Fibroblast of the aortic adventitia (primary cell): ENCODE data around the gene INF2. TPM values are rescaled to one million over a fixed set of nuclear protein-coding genes. Genes with fewer than 3 reads are reported as not detected.
"Not testable (repeated sequence)": the region's sequence is repeated elsewhere in the genome, so short reads cannot be mapped to it uniquely, and the experiment has no call there.

ENCODE experiments used
- DNase-seq: peaks from one replicate; pipeline ENCODE4 v3.0.0-alpha.2; 2010; ENCODE audit warnings: low read depth
- H3K4me3 ChIP-seq: 2 replicates; pipeline ENCODE4 v1.5.1; 2011; ENCODE audit warnings: low read depth, mild to moderate bottlenecking, control low read depth, low read length, moderate library complexity
- total RNA-seq: library from RNA; depleted of rRNA; stranded (reverse); fragments of >200 nt; gene quantifications from 2 replicates; pipeline ENCODE4 v1.2.3, GENCODE V29; 2012; ENCODE audit warnings: low replicate concordance
- TF ChIP-seq, protein P1 (sequence below): IDR thresholded peaks from 2 replicates; pipeline ENCODE4 v1.5.1; 2011; ENCODE audit warnings: mild to moderate bottlenecking, low read length, control low read depth, inconsistent platforms; ENCODE audit not compliant: insufficient read depth

Gene INF2
- total RNA-seq, 1 donor = 64.0 TPM

DNA sequence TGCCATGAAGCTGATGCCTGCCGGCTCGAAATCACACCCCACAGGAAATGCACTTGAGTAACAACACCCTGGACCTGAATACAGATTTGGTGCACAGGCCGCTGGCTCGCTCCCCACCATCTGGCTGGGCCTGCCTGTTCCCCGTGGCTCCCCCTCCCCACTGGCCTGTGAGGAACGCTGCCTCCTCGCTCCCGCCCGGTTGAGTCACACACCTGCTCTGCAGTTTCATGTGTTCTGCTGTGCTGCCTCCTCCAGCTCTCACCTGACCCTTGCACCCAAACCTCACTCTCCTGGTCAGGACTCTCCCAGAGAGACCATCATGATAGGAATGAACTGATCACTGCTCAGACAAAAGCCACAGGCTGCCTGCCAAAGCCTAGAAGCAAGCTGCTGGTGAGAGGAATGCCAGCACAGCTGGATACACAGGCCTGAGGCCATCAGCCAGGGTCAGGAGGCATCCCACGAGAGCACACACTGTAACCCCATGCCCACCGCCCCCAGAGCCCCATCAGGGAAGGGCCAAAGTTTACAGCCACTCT lies 59.8 kb downstream of the INF2 start:
- TF ChIP-seq, protein P1, sequence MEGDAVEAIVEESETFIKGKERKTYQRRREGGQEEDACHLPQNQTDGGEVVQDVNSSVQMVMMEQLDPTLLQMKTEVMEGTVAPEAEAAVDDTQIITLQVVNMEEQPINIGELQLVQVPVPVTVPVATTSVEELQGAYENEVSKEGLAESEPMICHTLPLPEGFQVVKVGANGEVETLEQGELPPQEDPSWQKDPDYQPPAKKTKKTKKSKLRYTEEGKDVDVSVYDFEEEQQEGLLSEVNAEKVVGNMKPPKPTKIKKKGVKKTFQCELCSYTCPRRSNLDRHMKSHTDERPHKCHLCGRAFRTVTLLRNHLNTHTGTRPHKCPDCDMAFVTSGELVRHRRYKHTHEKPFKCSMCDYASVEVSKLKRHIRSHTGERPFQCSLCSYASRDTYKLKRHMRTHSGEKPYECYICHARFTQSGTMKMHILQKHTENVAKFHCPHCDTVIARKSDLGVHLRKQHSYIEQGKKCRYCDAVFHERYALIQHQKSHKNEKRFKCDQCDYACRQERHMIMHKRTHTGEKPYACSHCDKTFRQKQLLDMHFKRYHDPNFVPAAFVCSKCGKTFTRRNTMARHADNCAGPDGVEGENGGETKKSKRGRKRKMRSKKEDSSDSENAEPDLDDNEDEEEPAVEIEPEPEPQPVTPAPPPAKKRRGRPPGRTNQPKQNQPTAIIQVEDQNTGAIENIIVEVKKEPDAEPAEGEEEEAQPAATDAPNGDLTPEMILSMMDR = no peak
- DNase-seq = peak; percentile 61
- no peak overlapping the region for H3K4me3 ChIP-seq

DNA sequence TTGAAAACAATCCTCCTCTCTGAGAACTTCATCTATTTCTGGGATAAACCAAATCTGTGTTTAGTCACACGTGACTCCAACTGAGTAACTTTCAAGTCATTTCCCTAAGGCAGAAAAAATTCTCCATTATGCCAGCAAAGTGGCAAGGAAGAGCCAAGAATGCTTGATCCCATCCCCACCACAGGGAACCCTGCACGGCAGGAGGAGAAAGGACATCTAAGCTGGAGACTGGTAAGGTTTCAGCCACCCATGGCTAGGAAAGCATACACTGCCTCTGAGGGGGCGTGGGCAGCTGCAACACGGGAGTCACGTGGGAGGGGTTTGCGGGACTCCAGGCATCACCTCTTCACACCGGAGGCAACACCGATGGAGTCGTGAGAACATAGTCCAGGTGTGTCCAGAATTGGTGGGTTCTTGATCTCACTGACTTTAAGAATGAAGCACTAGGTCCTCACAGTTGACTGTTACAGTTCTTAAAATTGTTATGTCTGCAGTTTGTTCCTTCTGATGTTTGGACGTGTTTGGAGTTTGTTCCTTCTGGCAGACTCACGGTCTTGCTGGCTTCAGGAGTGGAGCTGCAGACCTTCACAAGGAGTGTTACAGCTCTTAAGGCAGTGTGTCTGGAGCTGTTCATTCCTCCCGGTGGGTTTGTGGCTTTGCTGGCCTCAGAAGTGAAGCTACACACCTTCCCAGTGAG lies 60.8 kb downstream of the INF2 start:
- TF ChIP-seq, protein P1 = no peak
- no peak overlapping the region for H3K4me3 ChIP-seq
- peak; percentile 63 for DNase-seq

DNA sequence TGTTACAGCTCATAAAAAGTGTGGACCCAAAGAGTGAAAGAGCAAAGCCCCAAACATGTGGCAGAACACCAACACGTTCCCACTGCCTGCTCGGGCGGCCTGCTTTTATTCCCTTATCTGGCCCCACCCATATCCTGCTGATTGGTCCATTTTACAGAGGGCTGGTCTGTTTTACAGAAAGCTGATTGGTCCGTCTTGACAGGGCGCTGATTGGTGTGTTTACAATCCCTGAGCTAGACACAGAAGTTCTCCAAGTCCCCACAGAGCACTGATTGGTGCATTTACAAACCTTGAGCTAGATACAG lies 61.3 kb downstream of the INF2 start:
- DNase-seq, H3K4me3 ChIP-seq: not testable (repeated sequence)

DNA sequence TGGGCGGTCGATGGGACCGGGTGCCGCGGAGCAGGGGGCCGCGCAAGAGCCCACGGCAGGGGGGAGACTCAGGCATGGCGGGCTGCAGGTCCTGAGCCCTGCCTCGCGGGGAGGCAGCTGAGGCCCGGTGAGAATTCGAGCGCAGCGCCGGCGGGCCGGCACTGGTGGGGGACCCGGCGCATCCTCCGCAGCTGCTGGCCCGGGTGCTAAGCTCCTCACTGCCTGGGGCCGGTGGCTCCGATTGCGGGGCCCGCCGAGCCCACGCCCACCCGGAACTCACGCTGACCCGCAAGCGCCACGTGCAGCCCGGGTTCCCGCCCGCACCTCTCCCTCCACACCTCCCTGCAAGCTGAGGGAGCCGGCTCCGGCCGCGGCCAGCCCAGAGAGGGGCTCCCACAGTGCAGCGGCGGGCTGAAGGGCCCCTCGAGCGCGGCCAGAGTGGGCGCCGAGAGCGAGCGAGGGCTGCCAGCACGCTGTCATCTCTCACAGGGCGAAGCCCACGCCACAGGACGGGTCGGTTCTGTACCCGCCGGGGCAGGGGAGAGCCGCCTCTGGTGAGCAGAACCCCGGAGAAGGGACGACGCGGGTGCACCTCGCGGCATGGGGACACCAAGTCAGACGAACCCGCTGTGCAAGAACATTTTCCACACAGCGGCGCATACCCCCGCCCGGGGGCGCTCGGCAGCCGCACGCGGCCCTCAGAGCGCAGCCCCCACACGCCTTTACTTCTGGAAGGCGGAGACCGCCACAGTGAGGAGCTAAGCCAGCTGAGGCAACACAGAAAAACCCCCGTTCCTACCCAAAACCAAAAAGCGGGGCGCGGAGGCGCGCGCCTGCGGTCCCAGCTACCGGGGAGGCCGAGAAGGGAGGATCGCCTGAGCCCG lies 62.4 kb downstream of the INF2 start:
- H3K4me3 ChIP-seq = peak overlapping the region; percentile 68
- no peak for DNase-seq
- TF ChIP-seq, protein P1 = no peak

DNA sequence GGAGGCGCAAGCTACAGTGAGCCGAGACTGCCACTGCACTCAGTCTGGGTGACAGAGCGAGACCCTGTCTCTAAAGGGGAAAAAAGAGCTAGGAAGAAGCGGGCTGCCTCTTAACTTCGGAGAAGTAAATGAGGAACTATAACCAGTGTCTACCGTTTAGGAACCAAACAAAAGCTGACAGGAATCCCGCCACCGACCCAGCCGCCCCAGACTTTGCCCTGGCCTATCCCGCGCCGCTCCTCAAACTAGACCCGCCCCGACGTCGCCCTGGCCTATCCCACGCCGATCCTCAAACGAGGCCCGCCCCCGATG lies 63.0 kb downstream of the INF2 start:
- peak overlapping the region; percentile 68 for H3K4me3 ChIP-seq
- TF ChIP-seq, protein P1 = no peak
- no peak for DNase-seq

DNA sequence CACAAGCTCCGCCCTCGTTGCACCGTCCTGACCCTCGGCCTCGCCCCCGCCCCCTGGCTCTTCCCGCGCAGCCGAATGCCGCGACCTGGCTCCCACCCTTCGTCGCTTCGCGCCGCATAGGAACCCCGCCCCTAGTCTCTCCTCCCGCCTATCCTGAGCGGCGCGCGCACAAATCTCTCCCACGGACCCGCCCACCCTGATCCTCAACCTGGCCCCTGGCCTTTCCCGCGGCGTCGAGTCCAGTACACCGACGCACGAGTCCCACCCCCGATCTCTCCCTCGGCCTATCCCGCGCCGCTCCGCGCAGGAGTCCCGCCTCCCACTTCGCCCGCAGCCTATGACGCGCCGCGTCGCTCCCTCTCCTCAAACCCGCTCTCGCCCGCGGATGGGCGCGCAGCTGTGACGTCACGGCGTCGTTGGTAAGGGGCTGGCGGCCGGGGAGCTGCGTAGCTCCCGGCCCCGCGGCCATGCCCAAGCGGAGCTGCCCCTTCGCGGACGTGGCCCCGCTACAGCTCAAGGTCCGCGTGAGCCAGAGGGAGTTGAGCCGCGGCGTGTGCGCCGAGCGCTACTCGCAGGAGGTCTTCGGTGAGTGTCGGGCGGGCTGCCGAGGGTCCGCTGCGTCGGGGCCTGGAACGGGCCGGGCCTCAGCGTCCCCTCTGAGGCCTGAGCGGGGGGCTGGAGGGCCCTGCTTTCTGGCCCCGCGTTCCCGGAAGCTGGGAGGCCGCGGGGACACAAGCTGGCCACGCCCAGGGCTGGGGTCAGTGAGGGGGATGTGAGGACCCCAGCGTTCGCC lies 63.5 kb downstream of the INF2 start, which contains the start of gene SIVA1:
TSS of gene SIVA1 (plus strand) at position 413 of the 793 bp plus-strand sequence. CDS start at position 468, 55 bp downstream.
- DNase-seq = peak; percentile 98
- peak within 1 kb of the TSS; percentile 96 for H3K4me3 ChIP-seq
- TF ChIP-seq, protein P1 = no peak
